ENCODE results near the gene FOLR3. TPM values are rescaled to one million over a fixed set of nuclear protein-coding genes. Genes with fewer than 3 reads are reported as not detected.
A peak's percentile ranks its signal among the peaks of the same experiment; 100 is the strongest.
"Not testable (repeated sequence)": the region's sequence is repeated elsewhere in the genome, so short reads cannot be mapped to it uniquely, and the experiment has no call there.

Gene FOLR3
- total RNA-seq, 1 donor from 2014 or later: 0.18 TPM

- H3K27ac Mint-ChIP-seq: peak overlapping the region; percentile 74
- DNase-seq (ENCODE audit: low spot score): no peak
- no peaks in the 10 kb centered on the region for H3K9me3 Mint-ChIP-seq
- intact Hi-C loops (cut with micrococcal nuclease): no loop called here
- H3K27me3 Mint-ChIP-seq (ENCODE audit: low read depth): peaks cover 9% of the 10 kb centered on the region
- H3K36me3 Mint-ChIP-seq (ENCODE audit: low read depth): no peaks in the 10 kb centered on the region
- peaks cover 17% of the 10 kb centered on the region for H3K4me1 Mint-ChIP-seq (ENCODE audit: low read depth)
- no peak overlapping the region for H3K4me3 Mint-ChIP-seq (ENCODE audit: low read depth)
Observed at GRCh38 chr11:72179049-72179803, 43.7 kb downstream of the FOLR3 start.

DNA sequence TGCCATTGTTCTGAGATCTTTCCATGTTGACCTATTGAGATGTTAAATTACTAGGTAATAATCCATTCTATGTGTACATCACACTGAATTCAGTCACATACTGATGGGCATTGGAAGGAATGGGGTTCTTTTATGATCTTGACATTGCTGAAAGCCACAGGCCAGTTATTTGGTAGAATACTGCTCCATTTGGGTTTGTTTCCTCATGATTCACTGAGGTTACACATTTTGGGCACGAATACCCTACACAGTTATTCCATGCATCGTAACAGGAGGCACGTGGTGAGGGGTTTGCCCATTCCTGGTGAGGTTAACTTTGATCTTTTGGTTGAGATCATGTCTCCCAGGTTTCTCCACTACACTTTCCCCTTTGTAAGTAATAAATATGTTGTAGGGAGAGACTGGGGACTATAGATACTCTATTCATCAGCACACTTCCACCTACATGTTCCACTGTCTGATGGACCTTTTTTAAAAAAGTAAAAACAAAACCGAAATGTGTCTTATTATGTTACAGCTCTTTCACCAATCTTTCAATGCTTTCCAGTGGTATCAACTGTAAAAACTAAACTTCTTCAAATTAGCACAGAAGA, 44.4 kb downstream of the FOLR3 start:
- Mint-ChIP-seq H3K9me3 (no peaks in the 10 kb centered on the region), H3K36me3 (ENCODE audit: low read depth) (no peaks in the 10 kb centered on the region), H3K4me1 (ENCODE audit: low read depth) (peaks cover 17% of the 10 kb centered on the region), H3K27me3 (ENCODE audit: low read depth) (peaks cover 9% of the 10 kb centered on the region), H3K4me3 (ENCODE audit: low read depth) (no peak overlapping the region), H3K27ac (peak overlapping the region; percentile 74)
- DNase-seq (ENCODE audit: low spot score): no peak
- intact Hi-C loops (cut with micrococcal nuclease): loop anchor here (5.0 kb wide), 1 partner anchor 203 kb away; no protein-coding TSS in a partner anchor

GRCh38 chr11:72180892-72181552, 45.5 kb downstream of the FOLR3 start:
- not testable (repeated sequence) for H3K27me3 Mint-ChIP-seq (ENCODE audit: low read depth); H3K9me3 Mint-ChIP-seq; DNase-seq (ENCODE audit: low spot score); H3K4me3 Mint-ChIP-seq (ENCODE audit: low read depth); H3K27ac Mint-ChIP-seq; H3K36me3 Mint-ChIP-seq (ENCODE audit: low read depth)
- H3K4me1 Mint-ChIP-seq (ENCODE audit: low read depth): peaks cover 17% of the 10 kb centered on the region
- intact Hi-C loops (cut with micrococcal nuclease): loop anchor here (5.0 kb wide), 1 partner anchor 204 kb away; no protein-coding TSS in a partner anchor

DNA sequence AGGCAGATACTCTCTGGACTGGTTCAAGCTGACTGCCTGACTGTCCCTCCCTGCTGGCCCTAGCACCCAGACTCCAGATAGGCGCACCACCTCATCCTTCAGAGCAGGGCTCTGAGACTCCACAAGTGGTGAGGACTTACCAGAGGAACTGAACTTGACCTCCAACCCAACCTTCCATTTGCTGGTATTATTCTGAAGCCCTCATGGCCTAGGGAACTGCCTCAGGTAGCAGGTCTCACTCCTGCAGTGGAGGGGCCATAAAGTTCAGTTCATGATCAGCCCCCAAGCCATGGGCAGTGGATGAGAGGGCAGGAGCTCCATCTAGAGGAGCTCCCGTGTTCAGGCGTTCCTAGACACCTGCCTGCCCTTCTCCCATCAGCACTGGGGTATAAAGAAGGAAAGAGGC, 46.0 kb downstream of the FOLR3 start:
- not testable (repeated sequence) for H3K36me3 Mint-ChIP-seq (ENCODE audit: low read depth); H3K27ac Mint-ChIP-seq; H3K27me3 Mint-ChIP-seq (ENCODE audit: low read depth); H3K9me3 Mint-ChIP-seq; DNase-seq (ENCODE audit: low spot score); H3K4me3 Mint-ChIP-seq (ENCODE audit: low read depth)
- peaks cover 17% of the 10 kb centered on the region for H3K4me1 Mint-ChIP-seq (ENCODE audit: low read depth)
- intact Hi-C loops (cut with micrococcal nuclease): loop anchor here (5.0 kb wide), 1 partner anchor 204 kb away; no protein-coding TSS in a partner anchor

DNA sequence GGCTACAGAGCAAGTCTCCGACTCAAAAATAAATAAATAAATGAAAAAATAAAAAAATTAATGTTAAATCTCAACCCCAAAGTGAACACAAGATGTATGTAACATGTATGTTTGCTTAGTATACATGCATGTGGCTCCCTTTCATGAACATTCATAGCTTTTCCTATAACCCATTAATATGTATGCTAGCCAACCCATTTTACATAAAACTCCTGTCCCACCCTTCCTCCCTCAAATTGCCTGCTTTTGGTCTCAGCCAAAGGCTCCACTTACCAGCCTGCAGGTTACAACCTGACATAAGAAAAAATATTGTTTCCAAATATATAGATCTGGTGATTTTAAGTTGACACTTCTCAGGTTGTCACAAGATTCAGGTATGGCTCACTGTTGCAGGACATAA, 52.7 kb downstream of the FOLR3 start:
- H3K4me1 Mint-ChIP-seq (ENCODE audit: low read depth): peaks cover 2% of the 10 kb centered on the region
- H3K36me3 Mint-ChIP-seq (ENCODE audit: low read depth): no peaks in the 10 kb centered on the region
- H3K27ac Mint-ChIP-seq: no peak overlapping the region
- DNase-seq (ENCODE audit: low spot score): no peak
- peaks cover 6% of the 10 kb centered on the region for H3K27me3 Mint-ChIP-seq (ENCODE audit: low read depth)
- no peaks in the 10 kb centered on the region for H3K9me3 Mint-ChIP-seq
- intact Hi-C loops (cut with micrococcal nuclease): no loop called here
- no peak overlapping the region for H3K4me3 Mint-ChIP-seq (ENCODE audit: low read depth)

Other genes with a start within 250 kb of the FOLR3 start
- gene XNDC1N, start 207.1 kb upstream of the FOLR3 start, total RNA-seq: 14.7 and 15.1 TPM in 2 replicates
- 49.1 and 51.3 TPM in 2 replicates for gene RNF121, start 206.7 kb upstream of the FOLR3 start, total RNA-seq
- 12.6 and 13.5 TPM in 2 replicates for gene IL18BP, start 136.8 kb upstream of the FOLR3 start, total RNA-seq
- 162 and 174 TPM in 2 replicates for gene NUMA1, start 55.2 kb upstream of the FOLR3 start, total RNA-seq
- gene LRRC51, start 54.9 kb upstream of the FOLR3 start, total RNA-seq: 7.9 and 9.2 TPM in 2 replicates
- gene LAMTOR1, start 32.4 kb upstream of the FOLR3 start, total RNA-seq: 95.1 and 100 TPM in 2 replicates
- gene TOMT, start 29.8 kb upstream of the FOLR3 start, total RNA-seq: 0.18 TPM in 1 of 2 replicates, not detected in the other
- 61.6 and 67.9 TPM in 2 replicates for gene ANAPC15, start 23.0 kb upstream of the FOLR3 start, total RNA-seq
- not detected in 2 replicates for gene FOLR1, start 56.4 kb downstream of the FOLR3 start, total RNA-seq
- not detected in 2 replicates for gene FOLR2, start 81.1 kb downstream of the FOLR3 start, total RNA-seq
- 176 TPM in 2 replicates for gene INPPL1, start 89.0 kb downstream of the FOLR3 start, total RNA-seq
- not detected in 2 replicates for gene PHOX2A, start 108.5 kb downstream of the FOLR3 start, total RNA-seq